ENCODE data around the gene MEIKIN.
A peak's percentile ranks its signal among the peaks of the same experiment; 100 is the strongest.

Gene MEIKIN

DNA sequence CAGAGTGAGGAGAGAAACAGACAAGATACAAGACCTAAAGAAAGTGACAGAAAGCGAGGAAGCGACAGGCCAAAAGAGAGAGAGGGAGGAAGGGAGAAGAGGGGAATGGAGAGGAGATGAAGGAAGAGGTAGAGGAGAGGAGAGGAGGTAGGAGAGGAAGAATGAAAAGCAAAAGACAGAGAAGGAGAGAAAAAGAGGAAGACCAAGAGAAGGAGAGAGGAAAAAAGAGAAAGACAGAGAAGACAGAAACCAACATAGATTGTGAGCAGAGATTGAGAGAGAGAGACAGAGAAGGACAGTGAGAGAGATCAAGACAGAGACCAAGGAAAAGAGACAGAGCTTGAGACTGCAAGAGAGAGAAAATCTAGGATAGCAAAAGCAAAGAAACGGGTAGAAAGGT, 90.0 kb downstream of the MEIKIN start:
- no peak for TF ChIP-seq EZH2 (IDR thresholded peaks at IDR 0.05; ENCODE audit: borderline replicate concordance, low read depth, low read length, severe bottlenecking)
- TF ChIP-seq, protein P1, sequence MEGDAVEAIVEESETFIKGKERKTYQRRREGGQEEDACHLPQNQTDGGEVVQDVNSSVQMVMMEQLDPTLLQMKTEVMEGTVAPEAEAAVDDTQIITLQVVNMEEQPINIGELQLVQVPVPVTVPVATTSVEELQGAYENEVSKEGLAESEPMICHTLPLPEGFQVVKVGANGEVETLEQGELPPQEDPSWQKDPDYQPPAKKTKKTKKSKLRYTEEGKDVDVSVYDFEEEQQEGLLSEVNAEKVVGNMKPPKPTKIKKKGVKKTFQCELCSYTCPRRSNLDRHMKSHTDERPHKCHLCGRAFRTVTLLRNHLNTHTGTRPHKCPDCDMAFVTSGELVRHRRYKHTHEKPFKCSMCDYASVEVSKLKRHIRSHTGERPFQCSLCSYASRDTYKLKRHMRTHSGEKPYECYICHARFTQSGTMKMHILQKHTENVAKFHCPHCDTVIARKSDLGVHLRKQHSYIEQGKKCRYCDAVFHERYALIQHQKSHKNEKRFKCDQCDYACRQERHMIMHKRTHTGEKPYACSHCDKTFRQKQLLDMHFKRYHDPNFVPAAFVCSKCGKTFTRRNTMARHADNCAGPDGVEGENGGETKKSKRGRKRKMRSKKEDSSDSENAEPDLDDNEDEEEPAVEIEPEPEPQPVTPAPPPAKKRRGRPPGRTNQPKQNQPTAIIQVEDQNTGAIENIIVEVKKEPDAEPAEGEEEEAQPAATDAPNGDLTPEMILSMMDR (IDR thresholded peaks at IDR 0.05; ENCODE audit: borderline replicate concordance, extremely low read depth, low read length, poor library complexity, severe bottlenecking), result no peak
- DNase-seq, result no peak
- H3K9ac ChIP-seq (ENCODE audit: low read depth, low read length), result no peak overlapping the region
- H3K9me3 ChIP-seq (ENCODE audit: insufficient read depth, low read length, severe bottlenecking), result no peaks in the 10 kb centered on the region
- H3K4me1 ChIP-seq (ENCODE audit: insufficient read depth, low read length), result no peaks in the 10 kb centered on the region
- ATAC-seq (ENCODE audit: insufficient read depth, low read depth), result no peak
- no peak overlapping the region for H3K27ac ChIP-seq (ENCODE audit: low read length)
- no peaks in the 10 kb centered on the region for H3K27me3 ChIP-seq (ENCODE audit: insufficient read depth, low read length, poor library complexity)
- no peaks in the 10 kb centered on the region for H3K36me3 ChIP-seq (ENCODE audit: insufficient read depth, low read length)
- no peak overlapping the region for H3K4me3 ChIP-seq (ENCODE audit: low read depth in 1 of 2, low read length in 2 of 2)
- no peaks in the 10 kb centered on the region for H4K20me1 ChIP-seq (ENCODE audit: insufficient read depth, low read length)
- no peak overlapping the region for H3K4me2 ChIP-seq (ENCODE audit: insufficient read depth, low read length)
- H2AFZ ChIP-seq (ENCODE audit: low read depth, low read length), result no peak overlapping the region
- no peaks in the 10 kb centered on the region for H3K79me2 ChIP-seq (ENCODE audit: insufficient read depth, low read length)

GRCh38 chr5:131854134-131854533, 91.3 kb downstream of the MEIKIN start:
- ATAC-seq (ENCODE audit: insufficient read depth, low read depth) (peak; percentile 66; the same call in 2 of the 3 replicates), DNase-seq (no peak)
- Histone ChIP-seq H3K4me1 (ENCODE audit: insufficient read depth, low read length) (no peaks in the 10 kb centered on the region), H3K4me2 (ENCODE audit: insufficient read depth, low read length) (no peak overlapping the region), H2AFZ (ENCODE audit: low read depth, low read length) (no peak overlapping the region), H3K27me3 (ENCODE audit: insufficient read depth, low read length, poor library complexity) (no peaks in the 10 kb centered on the region), H3K4me3 (ENCODE audit: low read depth in 1 of 2, low read length in 2 of 2) (no peak overlapping the region), H3K79me2 (ENCODE audit: insufficient read depth, low read length) (no peaks in the 10 kb centered on the region), H3K9ac (ENCODE audit: low read depth, low read length) (no peak overlapping the region), H3K9me3 (ENCODE audit: insufficient read depth, low read length, severe bottlenecking) (peaks cover 3% of the 10 kb centered on the region), H4K20me1 (ENCODE audit: insufficient read depth, low read length) (no peaks in the 10 kb centered on the region), H3K36me3 (ENCODE audit: insufficient read depth, low read length) (no peaks in the 10 kb centered on the region), H3K27ac (ENCODE audit: low read length) (no peak overlapping the region)
- no peak for TF ChIP-seq EZH2 (IDR thresholded peaks at IDR 0.05; ENCODE audit: borderline replicate concordance, low read depth, low read length, severe bottlenecking)
- TF ChIP-seq, protein P1 (IDR thresholded peaks at IDR 0.05; ENCODE audit: borderline replicate concordance, extremely low read depth, low read length, poor library complexity, severe bottlenecking), result no peak

DNA sequence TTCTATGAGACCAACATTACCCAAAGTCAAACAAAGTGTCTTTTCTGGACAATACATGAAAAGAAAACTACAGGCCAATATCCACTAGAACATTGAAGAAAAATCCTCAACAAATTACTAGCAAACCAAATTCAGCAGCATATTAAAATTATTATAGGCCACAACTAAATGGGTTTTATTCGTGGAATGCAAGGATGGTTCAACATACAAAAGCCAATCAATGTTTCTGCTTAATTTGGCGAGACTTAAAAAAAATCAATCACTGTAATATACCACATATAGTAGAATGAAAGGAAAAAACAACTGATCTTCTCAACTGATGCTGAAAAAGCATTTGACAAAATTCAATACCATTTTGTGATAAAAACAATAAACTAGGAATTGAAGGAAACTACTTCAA, 96.8 kb downstream of the MEIKIN start:
- Histone ChIP-seq H3K79me2 (ENCODE audit: insufficient read depth, low read length) (no peaks in the 10 kb centered on the region), H3K4me2 (ENCODE audit: insufficient read depth, low read length) (no peak overlapping the region), H3K4me3 (ENCODE audit: low read depth in 1 of 2, low read length in 2 of 2) (no peak overlapping the region), H3K4me1 (ENCODE audit: insufficient read depth, low read length) (no peaks in the 10 kb centered on the region), H2AFZ (ENCODE audit: low read depth, low read length) (no peak overlapping the region), H4K20me1 (ENCODE audit: insufficient read depth, low read length) (no peaks in the 10 kb centered on the region), H3K9me3 (ENCODE audit: insufficient read depth, low read length, severe bottlenecking) (peaks cover 17% of the 10 kb centered on the region), H3K27me3 (ENCODE audit: insufficient read depth, low read length, poor library complexity) (no peaks in the 10 kb centered on the region), H3K36me3 (ENCODE audit: insufficient read depth, low read length) (no peaks in the 10 kb centered on the region), H3K9ac (ENCODE audit: low read depth, low read length) (no peak overlapping the region), H3K27ac (ENCODE audit: low read length) (no peak overlapping the region)
- DNase-seq, result no peak
- TF ChIP-seq, protein P1 (IDR thresholded peaks at IDR 0.05; ENCODE audit: borderline replicate concordance, extremely low read depth, low read length, poor library complexity, severe bottlenecking), result no peak
- no peak for ATAC-seq (ENCODE audit: insufficient read depth, low read depth)

DNA sequence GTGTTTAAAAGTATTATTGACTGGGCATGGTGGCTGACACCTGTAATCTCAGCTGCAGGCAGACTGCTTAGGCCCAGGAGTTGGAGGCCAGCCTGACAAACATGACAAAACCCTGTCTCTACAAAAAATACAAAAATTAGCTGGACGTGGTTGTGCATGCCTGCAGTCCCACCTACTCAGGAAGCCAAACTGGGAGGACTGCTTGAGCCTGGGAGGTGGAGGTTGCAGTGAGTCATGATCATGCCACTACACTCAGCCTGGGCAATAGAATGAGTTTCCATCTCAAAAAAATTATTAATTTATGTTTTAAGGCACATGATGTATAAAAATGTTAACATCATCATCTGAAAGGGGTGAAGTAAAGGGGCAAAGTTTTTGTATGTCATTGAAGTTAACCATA, 98.9 kb downstream of the MEIKIN start:
- H3K4me2 ChIP-seq (ENCODE audit: insufficient read depth, low read length), result no peak overlapping the region
- DNase-seq (no peak), ATAC-seq (ENCODE audit: insufficient read depth, low read depth) (no peak)
- H2AFZ ChIP-seq (ENCODE audit: low read depth, low read length), result no peak overlapping the region
- H3K27me3 ChIP-seq (ENCODE audit: insufficient read depth, low read length, poor library complexity), result no peaks in the 10 kb centered on the region
- H4K20me1 ChIP-seq (ENCODE audit: insufficient read depth, low read length), result no peaks in the 10 kb centered on the region
- TF ChIP-seq, protein P1 (IDR thresholded peaks at IDR 0.05; ENCODE audit: borderline replicate concordance, extremely low read depth, low read length, poor library complexity, severe bottlenecking), result no peak
- no peak for TF ChIP-seq EZH2 (IDR thresholded peaks at IDR 0.05; ENCODE audit: borderline replicate concordance, low read depth, low read length, severe bottlenecking)
- no peaks in the 10 kb centered on the region for H3K4me1 ChIP-seq (ENCODE audit: insufficient read depth, low read length)
- no peaks in the 10 kb centered on the region for H3K36me3 ChIP-seq (ENCODE audit: insufficient read depth, low read length)
- no peaks in the 10 kb centered on the region for H3K79me2 ChIP-seq (ENCODE audit: insufficient read depth, low read length)
- H3K4me3 ChIP-seq (ENCODE audit: low read depth in 1 of 2, low read length in 2 of 2), result no peak overlapping the region
- no peak overlapping the region for H3K27ac ChIP-seq (ENCODE audit: low read length)
- peaks cover 21% of the 10 kb centered on the region for H3K9me3 ChIP-seq (ENCODE audit: insufficient read depth, low read length, severe bottlenecking)
- no peak overlapping the region for H3K9ac ChIP-seq (ENCODE audit: low read depth, low read length)

Measured in DND-41 (cell line).